GM10266 (cell line): ENCODE results near the gene MIOS.

Source experiments
- DNase-seq: peaks from one replicate; pipeline ENCODE4 v3.0.0; 2012; ENCODE audit errors: extremely low spot score
- TF ChIP-seq, protein P1 (sequence below): IDR thresholded peaks from 2 replicates; pipeline ENCODE4 v1.5.1; 2012; ENCODE audit warnings: mild to moderate bottlenecking, low read depth; ENCODE audit not compliant: control insufficient read depth, insufficient read depth; ENCODE audit errors: missing control alignments

The MIOS gene

GRCh38 chr7:7526006-7526405 is 40.7 kb upstream of the MIOS start:
- TF ChIP-seq, protein P1, sequence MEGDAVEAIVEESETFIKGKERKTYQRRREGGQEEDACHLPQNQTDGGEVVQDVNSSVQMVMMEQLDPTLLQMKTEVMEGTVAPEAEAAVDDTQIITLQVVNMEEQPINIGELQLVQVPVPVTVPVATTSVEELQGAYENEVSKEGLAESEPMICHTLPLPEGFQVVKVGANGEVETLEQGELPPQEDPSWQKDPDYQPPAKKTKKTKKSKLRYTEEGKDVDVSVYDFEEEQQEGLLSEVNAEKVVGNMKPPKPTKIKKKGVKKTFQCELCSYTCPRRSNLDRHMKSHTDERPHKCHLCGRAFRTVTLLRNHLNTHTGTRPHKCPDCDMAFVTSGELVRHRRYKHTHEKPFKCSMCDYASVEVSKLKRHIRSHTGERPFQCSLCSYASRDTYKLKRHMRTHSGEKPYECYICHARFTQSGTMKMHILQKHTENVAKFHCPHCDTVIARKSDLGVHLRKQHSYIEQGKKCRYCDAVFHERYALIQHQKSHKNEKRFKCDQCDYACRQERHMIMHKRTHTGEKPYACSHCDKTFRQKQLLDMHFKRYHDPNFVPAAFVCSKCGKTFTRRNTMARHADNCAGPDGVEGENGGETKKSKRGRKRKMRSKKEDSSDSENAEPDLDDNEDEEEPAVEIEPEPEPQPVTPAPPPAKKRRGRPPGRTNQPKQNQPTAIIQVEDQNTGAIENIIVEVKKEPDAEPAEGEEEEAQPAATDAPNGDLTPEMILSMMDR: no peak

DNA sequence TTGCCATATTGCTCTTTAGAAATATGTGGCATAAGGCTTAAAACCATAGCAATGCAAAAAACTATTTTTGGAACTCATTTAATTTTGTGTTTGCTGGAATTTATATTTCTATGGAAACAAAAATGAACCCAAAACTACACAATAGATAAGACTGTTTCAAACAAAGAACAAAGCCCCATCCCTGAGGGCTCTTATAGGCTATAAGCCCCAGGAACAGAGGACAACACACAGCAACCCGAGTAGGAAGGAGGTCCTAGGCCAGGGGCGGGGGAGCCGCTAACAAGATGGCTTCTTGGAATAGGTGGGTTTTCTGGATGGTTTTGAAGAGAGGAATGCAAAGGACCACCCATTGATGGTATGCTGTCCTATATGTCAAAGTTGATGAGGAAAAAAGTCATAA is 39.6 kb upstream of the MIOS start:
- no peak for DNase-seq

More at GRCh38 chr7:7526006-7526405, 40.7 kb upstream of the MIOS start:
- DNase-seq: no peak

DNA sequence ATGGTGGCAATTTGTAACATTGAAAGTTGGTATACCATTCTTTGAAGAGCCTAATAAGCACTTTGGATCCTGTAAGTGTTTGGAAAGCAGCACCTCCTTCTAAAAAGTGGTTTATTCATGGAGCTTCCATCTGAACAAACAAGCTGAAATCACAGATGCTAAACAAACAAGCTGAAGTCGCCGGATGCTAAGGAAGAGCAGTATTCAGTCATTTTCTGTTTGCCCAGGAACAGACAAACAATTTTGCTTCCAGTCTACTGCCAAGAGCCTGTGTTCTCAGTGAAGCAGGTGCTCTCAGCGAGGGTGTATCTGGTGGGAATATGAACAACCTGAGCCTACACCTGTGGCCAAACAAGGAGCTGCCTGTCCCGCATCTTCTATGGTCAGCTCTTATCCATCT is 37.4 kb upstream of the MIOS start:
- no peak for DNase-seq
- TF ChIP-seq, protein P1: no peak

More for the DNA sequence above, 39.6 kb upstream of the MIOS start:
- TF ChIP-seq, protein P1: no peak

DNA sequence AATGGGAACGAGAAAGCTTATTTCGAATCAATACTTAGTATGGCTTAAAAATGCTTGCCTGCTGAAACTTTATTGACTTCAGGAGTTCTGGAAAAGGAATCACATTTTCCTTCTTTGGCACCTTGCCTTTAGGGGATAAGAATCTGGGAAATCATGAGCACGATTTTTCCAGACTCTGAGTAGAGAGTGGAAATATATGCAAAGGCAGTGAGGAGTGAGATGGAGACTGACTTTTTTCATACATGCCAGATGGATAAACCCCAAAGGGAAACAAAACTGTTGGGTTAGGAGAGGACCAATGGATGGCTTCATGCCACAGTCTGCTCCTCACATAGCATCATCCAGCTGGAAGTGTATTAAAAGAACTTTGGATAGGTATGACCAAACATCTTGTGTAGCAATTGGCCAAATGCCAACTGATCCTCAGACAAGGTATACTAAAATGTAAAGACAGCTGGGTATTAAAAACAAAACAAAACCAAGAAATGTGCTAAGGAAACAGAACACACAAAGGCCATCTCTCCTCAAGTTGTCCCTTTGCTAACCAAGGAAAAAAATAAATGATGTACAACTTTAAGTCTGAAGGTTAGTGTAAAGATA is 32.8 kb upstream of the MIOS start:
- TF ChIP-seq, protein P1: no peak

GRCh38 chr7:7535691-7536090 is 31.0 kb upstream of the MIOS start, which contains the start of gene COL28A1:
COL28A1 (minus strand) TSS chr7:7535873; CDS start chr7:7532875, 2,998 bp downstream.
- TF ChIP-seq, protein P1: no peak
- no peak for DNase-seq

More for the DNA sequence above, 32.8 kb upstream of the MIOS start:
- no peak for DNase-seq

GRCh38 chr7:7536396-7537019 is 30.2 kb upstream of the MIOS start:
- TF ChIP-seq, protein P1: no peak
- DNase-seq: no peak

DNA sequence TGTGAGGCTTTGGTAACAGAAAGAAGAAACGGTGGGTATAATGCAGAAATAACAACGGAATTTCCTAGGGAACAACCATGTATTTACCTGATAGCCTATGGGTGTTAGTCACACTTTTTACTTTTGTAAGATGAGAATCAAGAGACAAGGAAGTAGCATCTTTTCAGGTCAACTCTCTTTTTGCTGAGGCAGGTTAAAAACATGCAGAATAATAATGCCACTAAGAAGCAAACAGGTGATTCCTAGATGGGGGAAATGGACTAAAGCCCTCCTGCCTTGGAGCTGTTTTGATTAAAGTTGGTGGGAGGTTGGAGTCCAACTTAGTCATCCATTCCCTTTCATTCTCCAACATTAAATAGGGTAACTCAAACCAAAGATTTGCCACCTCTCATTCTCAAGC is 29.0 kb upstream of the MIOS start:
- DNase-seq: no peak
- TF ChIP-seq, protein P1: no peak
